K562 (cell line): ENCODE data around the gene HOTAIR. TPM values are rescaled to one million over a fixed set of nuclear protein-coding genes. Genes with fewer than 3 reads are reported as not detected.

Source experiments
- ATF7 ChIP-seq: fragments of 450-650 bp; IDR thresholded peaks from 2 replicates; pipeline ENCODE4 v1.7.1; 2014; ENCODE audit warnings: mild to moderate bottlenecking, moderate library complexity
- BHLHE40 ChIP-seq: IDR thresholded peaks from 2 replicates; pipeline ENCODE4 v1.6.1; 2011; ENCODE audit warnings: low read length, improper control_type of control experiment
- POU5F1 ChIP-seq: fragments of 150-350 bp; IDR thresholded peaks from 2 replicates; pipeline ENCODE4 v1.6.1; 2014; ENCODE audit warnings: borderline replicate concordance, low read length, low read depth, mild to moderate bottlenecking; ENCODE audit not compliant: partially characterized antibody
- TGIF2 ChIP-seq: sonication (generic); formaldehyde crosslinking; IDR thresholded peaks from 2 replicates; pipeline ENCODE4 v1.8.1; 2022; ENCODE audit warnings: mild to moderate bottlenecking, missing genetic modification reagents, moderate library complexity
- ZBTB40 ChIP-seq, 2 experiments: fragments of 450-650 bp in 1 of 2; sonication (generic) in 1 of 2; formaldehyde crosslinking in 1 of 2; IDR thresholded peaks; 2 replicates each; pipeline versions ENCODE4 v1.7.1 to v1.9.0; 2016 to 2022; ENCODE audit warnings: inconsistent platforms in 1 of 2, mild to moderate bottlenecking in 1 of 2, missing genetic modification reagents in 1 of 2
- polyA plus RNA-seq, 8 experiments: library from polyadenylated mRNA; depleted of rRNA in 4 of 8; stranded (reverse) in 5 of 8; unstranded in 3 of 8; fragments of >200 nt; fragmentation: Nextera tagmentation in 2 of 8; fragmentation: Illumina TruSeq in 1 of 8; extraction: Ambion mirVana in 2 of 8; extraction: Trizol in 1 of 8; gene quantifications; 2 replicates each; pipeline versions ENCODE4 v1.2.1 to v1.2.3, GENCODE V29; 2011 to 2014; ENCODE audit warnings: inconsistent platforms in 1 of 8, missing spikeins in 1 of 8
- total RNA-seq, 7 experiments: library from RNA; depleted of rRNA in 6 of 7; stranded (reverse); fragments of >200 nt in 6 of 7; fragmentation: Illumina TruSeq in 2 of 7; extraction: Trizol in 2 of 7; gene quantifications; 2 replicates each; pipeline versions ENCODE4 v1.2.1 to v1.2.3, GENCODE V29; 2011 to 2021; ENCODE audit warnings: low replicate concordance in 1 of 7

HOTAIR gene
- total and polyA plus RNA-seq, 9 of the 15 experiments (the other 6 are each of a cell fraction or from before 2014, with no cell fraction given), result 0.04 TPM; not detected in 8

GRCh38 chr12:53938326-53939140 is 36.2 kb downstream of the HOTAIR start, which contains the start of gene HOXC13 (continued):
- TF ChIP-seq POU5F1 (no peak), ZBTB40 (IDR thresholded peaks at IDR 0.05) (no peak), ZBTB40 (CRISPR knock-in tag; IDR thresholded peaks at IDR 0.05) (no peak), ATF7 (peak; percentile 47; the same call in 1 of the 2 replicates), BHLHE40 (peak; percentile 97), TGIF2 (CRISPR knock-in tag) (no peak)
